HFFc6 (cell line): ENCODE results near the gene RNU6-9. TPM values are rescaled to one million over a fixed set of nuclear protein-coding genes. Genes with fewer than 3 reads are reported as not detected.

Experiments
- DNase-seq: peaks from one replicate; pipeline ENCODE4 v3.0.0-alpha.2; 2018
- H3K27ac Mint-ChIP-seq: 2 replicates; pipeline ENCODE4 v1.8.0; 2020; ENCODE audit warnings: mild to moderate bottlenecking, mixed read lengths
- H3K27me3 Mint-ChIP-seq: 2 replicates; pipeline ENCODE4 v1.8.0; 2021; ENCODE audit warnings: mild to moderate bottlenecking, moderate library complexity, mixed read lengths; ENCODE audit not compliant: insufficient read depth
- H3K36me3 Mint-ChIP-seq: 2 replicates; pipeline ENCODE4 v1.8.0; 2021; ENCODE audit warnings: low read depth, mixed read lengths
- H3K4me1 Mint-ChIP-seq: 2 replicates; pipeline ENCODE4 v1.8.0; 2020; ENCODE audit warnings: low read depth, mixed read lengths
- H3K4me3 Mint-ChIP-seq: 2 replicates; pipeline ENCODE4 v1.8.0; 2020; ENCODE audit warnings: mild to moderate bottlenecking, moderate library complexity, mixed read lengths
- H3K9me3 Mint-ChIP-seq: 2 replicates; pipeline ENCODE4 v1.8.0; 2020; ENCODE audit warnings: mild to moderate bottlenecking, mixed read lengths
- total RNA-seq, 6 experiments: library from RNA; stranded (reverse); fragmentation: NEBNext Ultra II Directional; extraction: Animal tissue kit (Norgen Biotek cat#: 25700); gene quantifications; 2 replicates in 1 of 6; 3 replicates in 5 of 6; pipeline ENCODE4 v1.2.3, GENCODE V29; 2021
- TF ChIP-seq, protein P1 (sequence below): fragments of 200-600 bp; sonication (generic); IDR thresholded peaks from 2 replicates; pipeline ENCODE4 v1.5.0; 2021; ENCODE audit warnings: antibody characterized with exemption, mild to moderate bottlenecking

Gene RNU6-9
- total RNA-seq, 6 experiments from 2014 or later: not detected

DNA sequence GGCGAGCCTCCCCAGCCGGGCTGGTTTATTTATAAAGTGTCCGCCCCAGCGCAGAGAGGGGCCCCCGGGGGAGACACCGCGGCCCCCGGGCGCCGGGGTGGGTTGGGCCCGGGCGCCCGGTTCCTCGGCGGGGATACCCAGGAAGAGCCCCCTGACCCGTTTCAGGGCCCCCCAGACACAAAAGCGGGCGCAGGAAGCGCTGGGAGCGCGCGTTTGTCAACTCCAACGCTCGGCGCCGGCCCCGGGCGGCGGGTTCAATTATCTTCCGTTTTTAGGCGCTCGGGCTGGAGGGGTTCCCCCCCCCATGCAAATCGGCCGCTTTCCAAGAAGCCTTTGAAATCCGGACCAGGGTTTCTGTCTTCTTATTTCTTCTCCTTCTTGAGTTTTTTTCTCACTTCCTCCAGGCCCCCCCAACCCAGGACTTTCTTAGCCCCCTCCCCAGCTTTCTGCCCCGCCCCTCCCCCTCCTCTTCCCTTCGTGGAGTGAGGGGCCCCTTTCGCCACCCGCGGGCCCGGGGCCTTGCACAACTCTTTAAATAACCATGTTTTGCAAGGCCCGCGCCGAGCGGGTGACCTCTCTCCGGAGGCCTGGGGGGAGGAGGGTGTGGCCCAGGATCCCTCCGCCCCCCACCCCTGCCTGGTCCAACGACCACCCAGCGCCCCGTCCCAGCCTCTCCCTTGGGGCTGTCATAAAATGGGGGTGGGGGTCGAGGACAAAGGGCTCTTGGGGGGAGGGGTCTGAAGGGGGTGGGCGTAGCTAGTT, 33.5 kb downstream of the RNU6-9 start:
- Mint-ChIP-seq H3K4me3 (peak overlapping the region; percentile 87), H3K36me3 (peaks cover 2% of the 10 kb centered on the region; the same call in 1 of the 2 replicates), H3K4me1 (peaks cover 3% of the 10 kb centered on the region; the same call in 1 of the 2 replicates), H3K27me3 (peaks cover 4% of the 10 kb centered on the region), H3K9me3 (no peaks in the 10 kb centered on the region), H3K27ac (peak overlapping the region; percentile 66)
- DNase-seq: no peak
- TF ChIP-seq, protein P1, sequence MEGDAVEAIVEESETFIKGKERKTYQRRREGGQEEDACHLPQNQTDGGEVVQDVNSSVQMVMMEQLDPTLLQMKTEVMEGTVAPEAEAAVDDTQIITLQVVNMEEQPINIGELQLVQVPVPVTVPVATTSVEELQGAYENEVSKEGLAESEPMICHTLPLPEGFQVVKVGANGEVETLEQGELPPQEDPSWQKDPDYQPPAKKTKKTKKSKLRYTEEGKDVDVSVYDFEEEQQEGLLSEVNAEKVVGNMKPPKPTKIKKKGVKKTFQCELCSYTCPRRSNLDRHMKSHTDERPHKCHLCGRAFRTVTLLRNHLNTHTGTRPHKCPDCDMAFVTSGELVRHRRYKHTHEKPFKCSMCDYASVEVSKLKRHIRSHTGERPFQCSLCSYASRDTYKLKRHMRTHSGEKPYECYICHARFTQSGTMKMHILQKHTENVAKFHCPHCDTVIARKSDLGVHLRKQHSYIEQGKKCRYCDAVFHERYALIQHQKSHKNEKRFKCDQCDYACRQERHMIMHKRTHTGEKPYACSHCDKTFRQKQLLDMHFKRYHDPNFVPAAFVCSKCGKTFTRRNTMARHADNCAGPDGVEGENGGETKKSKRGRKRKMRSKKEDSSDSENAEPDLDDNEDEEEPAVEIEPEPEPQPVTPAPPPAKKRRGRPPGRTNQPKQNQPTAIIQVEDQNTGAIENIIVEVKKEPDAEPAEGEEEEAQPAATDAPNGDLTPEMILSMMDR: no peak

DNA sequence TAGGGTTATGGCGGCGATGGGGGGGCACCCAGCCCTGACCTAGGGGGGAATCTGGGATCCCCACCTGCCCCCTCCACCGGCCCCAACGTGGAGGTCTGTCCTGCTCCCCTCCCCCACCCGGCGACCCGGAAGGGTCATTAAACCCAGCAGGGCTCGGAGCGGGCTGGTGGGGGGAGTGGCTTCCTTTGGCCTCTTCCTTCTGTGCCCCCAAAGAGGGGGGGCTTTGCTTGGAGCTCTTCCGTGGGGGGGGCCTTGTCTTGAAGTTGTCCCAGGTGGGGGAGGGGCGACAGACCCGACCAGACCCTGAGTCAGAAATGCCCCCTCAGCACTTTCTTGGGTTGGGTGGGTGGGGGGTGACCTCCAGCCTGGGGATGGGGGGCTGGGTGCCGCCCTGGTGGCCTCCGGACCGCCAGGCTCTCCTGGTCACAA, 34.1 kb downstream of the RNU6-9 start:
- H3K4me3 Mint-ChIP-seq: peak overlapping the region; percentile 87
- peaks cover 7% of the 10 kb centered on the region; the same call in 1 of the 2 replicates for H3K36me3 Mint-ChIP-seq
- no peak for DNase-seq
- H3K27me3 Mint-ChIP-seq: peaks cover 2% of the 10 kb centered on the region; the same call in 1 of the 2 replicates
- H3K9me3 Mint-ChIP-seq: no peaks in the 10 kb centered on the region
- 0 out of 2 replicates have a peak overlapping the region, but pooled peaks have one; percentile 49 for H3K27ac Mint-ChIP-seq
- peaks cover 5% of the 10 kb centered on the region; the same call in 1 of the 2 replicates for H3K4me1 Mint-ChIP-seq
- TF ChIP-seq, protein P1: no peak

DNA sequence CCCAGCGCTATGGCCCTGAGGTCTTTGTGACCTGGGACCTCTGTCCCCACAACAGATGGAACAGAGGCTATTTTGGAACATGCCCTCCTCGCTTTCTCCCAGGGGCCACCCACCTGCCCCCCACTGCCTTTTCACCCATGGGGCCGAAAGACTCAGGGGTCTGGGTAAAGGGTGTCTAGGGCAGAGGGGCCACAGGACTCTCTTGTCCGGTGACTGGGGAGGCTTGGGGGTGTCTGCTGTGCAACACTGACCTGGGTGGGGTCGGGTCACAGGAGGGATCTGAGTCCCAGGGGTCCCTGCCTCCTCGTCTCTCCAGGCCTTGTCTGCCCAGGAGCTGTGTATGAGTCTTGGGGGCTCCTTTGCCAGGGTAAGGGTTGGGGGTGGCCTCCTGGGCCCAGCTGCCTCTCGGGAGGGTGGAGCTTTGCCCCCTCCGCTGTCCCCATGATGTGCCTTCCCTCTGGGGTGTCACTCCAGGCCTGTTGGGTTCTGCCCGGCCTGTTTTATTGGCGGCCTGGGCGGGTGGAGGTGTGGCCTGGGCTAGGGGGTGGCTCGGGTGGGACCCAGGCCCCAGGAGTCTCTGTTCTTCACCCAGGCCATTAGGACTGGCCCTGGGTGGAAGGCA, 34.6 kb downstream of the RNU6-9 start:
- H3K9me3 Mint-ChIP-seq: no peaks in the 10 kb centered on the region
- DNase-seq: no peak
- H3K4me3 Mint-ChIP-seq: peak overlapping the region; percentile 87
- peaks cover 2% of the 10 kb centered on the region; the same call in 1 of the 2 replicates for H3K27me3 Mint-ChIP-seq
- H3K27ac Mint-ChIP-seq: peak overlapping the region; percentile 49
- TF ChIP-seq, protein P1: no peak
- H3K4me1 Mint-ChIP-seq: peaks cover 9% of the 10 kb centered on the region
- peaks cover 7% of the 10 kb centered on the region; the same call in 1 of the 2 replicates for H3K36me3 Mint-ChIP-seq

DNA sequence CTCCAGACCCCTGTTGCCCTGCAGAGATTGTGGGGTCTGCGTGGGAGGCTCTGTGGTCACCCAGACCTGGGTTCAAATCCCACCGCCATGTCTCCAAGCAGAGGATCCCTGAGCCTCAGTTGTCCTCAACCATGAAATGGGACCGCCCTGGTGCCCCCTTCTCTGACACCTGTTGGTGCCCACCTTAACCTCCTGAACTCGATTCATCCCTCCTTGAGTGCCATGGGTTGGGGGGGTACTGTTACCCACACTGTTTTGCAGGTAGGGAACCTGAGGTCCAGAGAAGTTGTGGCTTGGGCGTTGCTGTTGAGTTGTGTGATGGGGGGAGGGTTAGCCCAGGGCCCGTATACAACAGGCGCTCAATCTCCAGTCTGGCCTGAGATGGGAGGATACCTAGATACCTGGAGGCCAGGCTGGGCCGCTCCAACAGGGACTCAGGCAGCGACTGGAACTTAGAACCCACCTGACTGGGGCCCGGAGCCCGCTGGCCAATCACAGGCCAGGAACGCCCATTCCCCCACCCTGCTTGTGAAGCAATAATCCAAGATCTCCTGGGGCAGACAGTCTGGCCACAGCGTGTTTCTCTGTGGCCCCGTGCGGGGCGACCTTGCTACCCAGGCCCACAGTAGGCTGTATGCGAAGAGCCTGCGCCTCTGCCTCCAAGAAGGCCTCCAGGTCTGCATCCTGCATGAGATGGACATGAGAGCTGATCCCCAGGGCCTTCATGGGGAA, 35.4 kb downstream of the RNU6-9 start:
- Mint-ChIP-seq H3K36me3 (peaks cover 7% of the 10 kb centered on the region; the same call in 1 of the 2 replicates), H3K9me3 (no peaks in the 10 kb centered on the region), H3K4me3 (no peak overlapping the region; the same call in 1 of the 2 replicates), H3K27me3 (peaks cover 2% of the 10 kb centered on the region; the same call in 1 of the 2 replicates), H3K4me1 (peaks cover 13% of the 10 kb centered on the region), H3K27ac (no peak overlapping the region; the same call in 1 of the 2 replicates)
- TF ChIP-seq, protein P1: no peak
- no peak for DNase-seq

DNA sequence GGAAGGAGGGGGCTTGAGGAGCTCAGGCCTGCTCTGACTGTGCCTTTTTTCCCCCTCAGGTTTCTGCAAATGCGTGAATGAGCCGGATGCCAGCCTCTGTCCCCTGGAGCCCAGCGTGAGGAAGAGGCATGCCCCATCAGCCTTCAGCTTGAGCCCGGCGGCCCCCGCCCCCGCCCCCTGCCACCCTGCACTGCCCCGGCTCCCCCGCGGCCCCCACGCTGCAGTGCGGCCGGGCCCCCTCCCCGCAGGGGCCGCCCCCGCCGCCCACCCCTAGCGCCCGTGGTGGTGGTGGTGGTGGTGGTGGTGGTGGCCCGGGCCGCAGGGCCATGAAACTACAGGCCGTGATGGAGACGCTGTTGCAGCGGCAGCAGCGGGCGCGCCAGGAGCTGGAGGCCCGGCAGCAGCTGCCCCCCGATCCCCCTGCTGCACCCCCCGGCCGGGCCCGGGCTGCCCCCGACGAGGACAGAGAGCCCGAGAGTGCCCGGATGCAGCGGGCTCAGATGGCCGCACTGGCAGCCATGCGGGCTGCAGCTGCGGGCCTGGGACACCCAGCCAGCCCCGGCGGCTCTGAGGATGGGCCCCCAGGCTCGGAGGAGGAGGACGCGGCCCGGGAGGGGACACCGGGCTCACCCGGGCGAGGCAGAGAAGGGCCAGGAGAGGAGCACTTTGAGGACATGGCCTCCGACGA, 36.1 kb downstream of the RNU6-9 start:
- Mint-ChIP-seq H3K4me1 (peaks cover 18% of the 10 kb centered on the region), H3K4me3 (no peak overlapping the region), H3K9me3 (no peaks in the 10 kb centered on the region), H3K27ac (no peak overlapping the region), H3K27me3 (peaks cover 2% of the 10 kb centered on the region; the same call in 1 of the 2 replicates), H3K36me3 (peaks cover 7% of the 10 kb centered on the region; the same call in 1 of the 2 replicates)
- no peak for DNase-seq
- TF ChIP-seq, protein P1: no peak
